Keratinocyte (primary cell): ENCODE data around the gene HACE1. TPM values are rescaled to one million over a fixed set of nuclear protein-coding genes. Genes with fewer than 3 reads are reported as not detected.
A peak's percentile ranks its signal among the peaks of the same experiment; 100 is the strongest.

Source experiments
- DNase-seq: peaks from one replicate; pipeline ENCODE4 v3.0.0-alpha.2; 2011; ENCODE audit warnings: low read depth, missing footprints, low spot score
- FAIRE-seq: peaks from 2 replicates; lab custom pipeline; 2011; peaks lifted over from hg19 to GRCh38; lab: Jason Lieb, UNC
- H2AFZ ChIP-seq: 2 replicates; pipeline ENCODE4 v1.6.0; 2012; ENCODE audit warnings: low read length, control low read depth, inconsistent platforms; ENCODE audit not compliant: control insufficient read depth
- H3K27ac ChIP-seq: 2 replicates; pipeline ENCODE4 v1.5.1; 2011; ENCODE audit warnings: low read length; ENCODE audit not compliant: control insufficient read depth, insufficient read depth
- H3K27me3 ChIP-seq: 3 replicates; pipeline ENCODE4 v1.6.0; 2011; ENCODE audit warnings: low read length; ENCODE audit not compliant: control insufficient read depth, insufficient read depth; ENCODE audit errors: extremely low read depth
- H3K36me3 ChIP-seq, 2 experiments: 2 replicates in 1 of 2; 3 replicates in 1 of 2; pipeline ENCODE4 v1.5.1; 2011; ENCODE audit warnings: low read length in 2 of 2, mild to moderate bottlenecking in 1 of 2; ENCODE audit not compliant: control insufficient read depth in 2 of 2, insufficient read depth in 2 of 2; ENCODE audit errors: extremely low read depth in 1 of 2
- H3K4me1 ChIP-seq: 3 replicates; pipeline ENCODE4 v1.5.1; 2011; ENCODE audit warnings: low read length; ENCODE audit not compliant: control insufficient read depth, insufficient read depth; ENCODE audit errors: extremely low read depth
- H3K4me2 ChIP-seq: 3 replicates; pipeline ENCODE4 v1.6.0; 2011; ENCODE audit warnings: low read depth, low read length; ENCODE audit not compliant: control insufficient read depth, insufficient read depth; ENCODE audit errors: extremely low read depth
- H3K4me3 ChIP-seq, 3 experiments: fragments of 200-600 bp in 1 of 3; sonication (generic) in 1 of 3; 2 replicates in 2 of 3; 3 replicates in 1 of 3; pipeline ENCODE4 v1.5.1; 2011 to 2016; ENCODE audit warnings: low read length in 3 of 3, mild to moderate bottlenecking in 3 of 3, control low read depth in 2 of 3, inconsistent platforms in 1 of 3, low read depth in 1 of 3, mixed read lengths in 1 of 3, mixed run types in 1 of 3, moderate library complexity in 1 of 3; ENCODE audit not compliant: control insufficient read depth in 2 of 3, insufficient read depth in 2 of 3; ENCODE audit errors: extremely low read depth in 1 of 3
- H3K79me2 ChIP-seq: 2 replicates; pipeline ENCODE4 v1.6.0; 2012; ENCODE audit warnings: low read length; ENCODE audit not compliant: control insufficient read depth, insufficient read depth
- H3K9ac ChIP-seq: 3 replicates; pipeline ENCODE4 v1.6.0; 2011; ENCODE audit warnings: low read length; ENCODE audit not compliant: control insufficient read depth, insufficient read depth; ENCODE audit errors: extremely low read depth
- H3K9me1 ChIP-seq: 3 replicates; pipeline ENCODE4 v1.6.0; 2011; ENCODE audit warnings: low read length; ENCODE audit not compliant: control insufficient read depth, insufficient read depth; ENCODE audit errors: extremely low read depth
- H3K9me3 ChIP-seq: 2 replicates; pipeline ENCODE4 v1.5.1; 2012; ENCODE audit warnings: low read depth, low read length; ENCODE audit not compliant: control insufficient read depth
- H4K20me1 ChIP-seq: 3 replicates; pipeline ENCODE4 v1.6.0; 2011; ENCODE audit warnings: low read length; ENCODE audit not compliant: control insufficient read depth, insufficient read depth; ENCODE audit errors: extremely low read depth
- CTCF ChIP-seq, 3 experiments: IDR thresholded peaks in 1 of 3; conservative IDR thresholded peaks in 1 of 3; optimal IDR thresholded peaks in 1 of 3; 2 replicates in 2 of 3; 3 replicates in 1 of 3; pipeline versions ENCODE3 to v1.5.1; 2011; ENCODE audit warnings: low read length in 3 of 3, mild to moderate bottlenecking in 3 of 3, moderate library complexity in 2 of 3, control low read depth in 1 of 3, inconsistent platforms in 1 of 3; ENCODE audit not compliant: insufficient read depth in 2 of 3; ENCODE audit errors: extremely low read depth in 1 of 3
- EZH2 ChIP-seq: IDR thresholded peaks from one replicate; pipeline ENCODE4 v1.6.1; 2012; ENCODE audit warnings: inconsistent platforms, mild to moderate bottlenecking, low read length, moderate library complexity
- dilution Hi-C: fragments of 300-500 bp; cut with MboI; formaldehyde crosslinking; loops from one replicate; pipeline ENCODE4 v1.7.0; 2020; ENCODE audit warnings: low sequenced_read_pairs; ENCODE audit not compliant: extremely low pct_ligation_motif_present
- polyA plus RNA-seq, 5 experiments: library from polyadenylated mRNA; depleted of rRNA in 3 of 5; stranded (reverse) in 3 of 5; stranded (forward) in 1 of 5; unstranded in 1 of 5; fragments of >200 nt; gene quantifications; 1 replicate in 1 of 5; 2 replicates in 3 of 5; 3 replicates in 1 of 5; pipeline versions ENCODE4 v1.2.1 to v1.2.3, GENCODE V29; 2011 to 2012; ENCODE audit warnings: missing spikeins in 2 of 5, low read depth in 1 of 5, low replicate concordance in 1 of 5

HACE1 gene
- polyA plus RNA-seq, 1 donor (not counting 4 experiments of a cell fraction or from before 2014, with no cell fraction given) = 7.4 TPM

GRCh38 chr6:104896914-104897313, 37.2 kb upstream of the HACE1 start:
- H3K9me1 ChIP-seq = no peaks in the 10 kb centered on the region
- no peak overlapping the region for H2AFZ ChIP-seq
- H3K27me3 ChIP-seq = no peaks in the 10 kb centered on the region
- no peaks in the 10 kb centered on the region for H4K20me1 ChIP-seq
- TF ChIP-seq EZH2 (no peak), CTCF (optimal IDR thresholded peaks at IDR 0.05 in 1 of 3, IDR thresholded peaks at IDR 0.05 in 1 of 3, conservative IDR thresholded peaks at IDR 0.05 in 1 of 3; ENCODE audit: extremely low read depth in 1 of 3, insufficient read depth in 2 of 3, low read length in 3 of 3) (peak in 1 of 3 experiments; percentile 25)
- H3K4me3 ChIP-seq = no peak overlapping the region
- no peak overlapping the region for H3K27ac ChIP-seq
- FAIRE-seq = no peak
- dilution Hi-C loops = no loop called here
- DNase-seq = no peak
- H3K9me3 ChIP-seq = no peaks in the 10 kb centered on the region
- H3K36me3 ChIP-seq = no peaks in the 10 kb centered on the region
- no peak overlapping the region for H3K4me2 ChIP-seq
- no peaks in the 10 kb centered on the region for H3K4me1 ChIP-seq
- H3K9ac ChIP-seq = no peak overlapping the region
- H3K79me2 ChIP-seq = no peaks in the 10 kb centered on the region

DNA sequence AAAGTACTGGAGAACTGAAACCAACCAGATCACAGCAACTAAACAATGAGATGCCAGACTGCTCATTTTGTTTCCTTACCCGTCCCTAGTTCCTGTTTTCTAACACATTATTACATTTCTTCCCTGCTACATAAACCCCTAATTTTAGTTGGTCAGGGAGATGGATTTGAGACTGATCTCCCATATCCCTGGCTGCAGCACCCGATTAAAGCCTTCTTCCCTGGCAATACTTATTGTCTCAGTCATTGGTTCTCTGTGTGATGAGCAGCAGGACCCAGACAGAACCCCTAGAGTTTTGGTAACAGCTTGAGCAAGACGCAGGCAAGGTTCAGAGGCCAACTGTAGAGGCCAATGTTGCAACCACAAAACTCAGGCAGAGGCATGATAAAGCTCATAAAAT, 28.3 kb upstream of the HACE1 start:
- FAIRE-seq = no peak

More for the DNA sequence above, 28.3 kb upstream of the HACE1 start:
- H3K27ac ChIP-seq = no peak overlapping the region
- no peak overlapping the region for H3K9ac ChIP-seq
- H2AFZ ChIP-seq = no peak overlapping the region
- H3K4me3 ChIP-seq = no peak overlapping the region
- H3K4me2 ChIP-seq = no peak overlapping the region
- H3K27me3 ChIP-seq = no peaks in the 10 kb centered on the region
- no peaks in the 10 kb centered on the region for H3K4me1 ChIP-seq
- TF ChIP-seq EZH2 = no peak
- no peak for TF ChIP-seq CTCF (optimal IDR thresholded peaks at IDR 0.05 in 1 of 3, IDR thresholded peaks at IDR 0.05 in 1 of 3, conservative IDR thresholded peaks at IDR 0.05 in 1 of 3; ENCODE audit: extremely low read depth in 1 of 3, insufficient read depth in 2 of 3, low read length in 3 of 3)
- no peaks in the 10 kb centered on the region for H3K9me1 ChIP-seq
- no peak for DNase-seq
- no peaks in the 10 kb centered on the region for H4K20me1 ChIP-seq
- no peaks in the 10 kb centered on the region for H3K9me3 ChIP-seq
- dilution Hi-C loops = no loop called here
- H3K79me2 ChIP-seq = no peaks in the 10 kb centered on the region
- no peaks in the 10 kb centered on the region for H3K36me3 ChIP-seq
